Endothelial cell of umbilical vein (primary cell): ENCODE data around the gene ZNF488.

Source experiments
- GATA2 ChIP-seq: IDR thresholded peaks from 2 replicates; pipeline ENCODE4 v1.7.0; 2011; ENCODE audit warnings: low read depth, mild to moderate bottlenecking, moderate library complexity, mixed read lengths, low read length; ENCODE audit not compliant: insufficient read length, insufficient read depth
- MYC ChIP-seq: IDR thresholded peaks from one replicate; pipeline ENCODE4 v1.6.1; 2011; ENCODE audit warnings: mild to moderate bottlenecking, low read depth, low read length
- POLR2A ChIP-seq: IDR thresholded peaks from 2 replicates; pipeline ENCODE4 v1.6.1; 2012; ENCODE audit warnings: low read depth, mild to moderate bottlenecking, control low read depth, low read length
- POLR2AphosphoS5 ChIP-seq: IDR thresholded peaks from 2 replicates; pipeline ENCODE4 v1.6.1; 2012; ENCODE audit warnings: low read depth, mild to moderate bottlenecking, control low read depth, low read length, moderate library complexity; ENCODE audit not compliant: insufficient read depth
- TF ChIP-seq, protein P1 (sequence below), 2 donors: IDR thresholded peaks; 1 replicate in 1 of 2; 2 replicates in 1 of 2; pipeline ENCODE4 v1.5.1; 2011; ENCODE audit warnings: low read length in 2 of 2, mild to moderate bottlenecking in 2 of 2, moderate library complexity in 2 of 2, control low read depth in 1 of 2, inconsistent platforms in 1 of 2, low read depth in 1 of 2; ENCODE audit not compliant: insufficient read depth in 1 of 2; ENCODE audit errors: extremely low read depth in 1 of 2

DNA sequence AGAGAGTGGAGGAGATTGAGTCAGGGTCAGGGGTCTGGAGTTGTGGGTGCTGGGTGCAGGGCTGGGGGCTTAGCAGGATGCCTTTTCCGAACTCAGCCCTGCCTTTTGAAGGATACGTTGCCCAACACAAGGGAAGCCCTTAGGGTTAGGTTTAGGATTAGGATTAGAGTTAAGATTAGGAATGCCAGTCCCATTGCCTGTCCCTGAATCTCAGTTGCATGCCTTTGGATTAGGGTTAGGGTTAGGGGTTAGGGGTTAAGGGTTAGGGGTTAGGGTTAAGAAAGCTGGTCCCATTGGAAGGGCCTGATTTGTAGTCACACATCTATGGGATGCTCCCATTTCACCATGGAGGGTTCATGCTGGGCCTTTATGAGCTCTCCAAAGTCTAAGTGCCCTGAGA lies 20.8 kb upstream of the ZNF488 start:
- TF ChIP-seq POLR2A (no peak), GATA2 (no peak), MYC (no peak), POLR2AphosphoS5 (no peak)
- TF ChIP-seq, protein P1, sequence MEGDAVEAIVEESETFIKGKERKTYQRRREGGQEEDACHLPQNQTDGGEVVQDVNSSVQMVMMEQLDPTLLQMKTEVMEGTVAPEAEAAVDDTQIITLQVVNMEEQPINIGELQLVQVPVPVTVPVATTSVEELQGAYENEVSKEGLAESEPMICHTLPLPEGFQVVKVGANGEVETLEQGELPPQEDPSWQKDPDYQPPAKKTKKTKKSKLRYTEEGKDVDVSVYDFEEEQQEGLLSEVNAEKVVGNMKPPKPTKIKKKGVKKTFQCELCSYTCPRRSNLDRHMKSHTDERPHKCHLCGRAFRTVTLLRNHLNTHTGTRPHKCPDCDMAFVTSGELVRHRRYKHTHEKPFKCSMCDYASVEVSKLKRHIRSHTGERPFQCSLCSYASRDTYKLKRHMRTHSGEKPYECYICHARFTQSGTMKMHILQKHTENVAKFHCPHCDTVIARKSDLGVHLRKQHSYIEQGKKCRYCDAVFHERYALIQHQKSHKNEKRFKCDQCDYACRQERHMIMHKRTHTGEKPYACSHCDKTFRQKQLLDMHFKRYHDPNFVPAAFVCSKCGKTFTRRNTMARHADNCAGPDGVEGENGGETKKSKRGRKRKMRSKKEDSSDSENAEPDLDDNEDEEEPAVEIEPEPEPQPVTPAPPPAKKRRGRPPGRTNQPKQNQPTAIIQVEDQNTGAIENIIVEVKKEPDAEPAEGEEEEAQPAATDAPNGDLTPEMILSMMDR (IDR thresholded peaks at IDR 0.05; ENCODE audit: extremely low read depth in 1 of 2, insufficient read depth in 1 of 2, low read depth in 1 of 2, low read length in 2 of 2): no peak
